K562 (cell line): ENCODE results near the gene CTPS1. TPM values are rescaled to one million over a fixed set of nuclear protein-coding genes. Genes with fewer than 3 reads are reported as not detected.

Source experiments
- ATAC-seq: fragments of 200-7000 bp; cut with Tn5 transposase; 3 replicates; pipeline ENCODE4 v1.9.1; 2020; ENCODE audit warnings: moderate library complexity
- BruUV-seq: library from RNA; stranded (reverse); fragments of 400-500 nt; replicated peaks from 2 replicates; lab custom pipeline; 2021; lab: Mats Ljungman, UMichigan
- CTCF ChIA-PET: fragments of 300-600 bp; formaldehyde crosslinking; extraction: SDS; loops from one replicate; lab custom pipeline; 2021; ENCODE audit warnings: low intra/inter-chr PET ratio; lab: Yijun Ruan, JAX
- POLR2A ChIA-PET: fragments of 300-600, 350-650 bp; sonication (Branson Sonifier 250); formaldehyde crosslinking; extraction: SDS; loops from one replicate; lab custom pipeline; 2021; ENCODE audit warnings: antibody characterized with exemption, inconsistent platforms; lab: Yijun Ruan, JAX
- DNase-seq, 4 experiments: peaks; one replicate each; pipeline versions ENCODE4 v3.0.0 to v3.0.0-alpha.2; 2011 to 2018; ENCODE audit warnings: low spot score in 3 of 4, mixed read lengths in 3 of 4; ENCODE audit errors: extremely low read depth in 1 of 4
- FAIRE-seq: peaks from 2 replicates; lab custom pipeline; 2011; peaks lifted over from hg19 to GRCh38; lab: Jason Lieb, UNC
- H2AFZ ChIP-seq: 2 replicates; pipeline ENCODE4 v1.6.0; 2011; ENCODE audit warnings: low read depth, low read length, control low read depth, inconsistent platforms
- H3K27ac ChIP-seq: fragments of 200-600 bp; 3 replicates; pipeline ENCODE4 v1.8.0; 2011; ENCODE audit warnings: low read depth, mild to moderate bottlenecking, control low read depth, inconsistent platforms, low read length, moderate library complexity, mixed read lengths; ENCODE audit errors: extremely low read depth
- H3K27me3 ChIP-seq, 2 experiments: fragments of 300-600 bp in 1 of 2; 2 replicates in 1 of 2; 3 replicates in 1 of 2; pipeline versions ENCODE4 v1.6.0 to v1.8.0; 2011; ENCODE audit warnings: inconsistent platforms in 2 of 2, low read length in 2 of 2, mild to moderate bottlenecking in 1 of 2, mixed read lengths in 1 of 2, moderate library complexity in 1 of 2; ENCODE audit not compliant: control insufficient read depth in 2 of 2, insufficient read depth in 2 of 2
- H3K36me3 ChIP-seq: fragments of 300-600 bp; 3 replicates; pipeline ENCODE4 v1.8.0; 2011; ENCODE audit warnings: mild to moderate bottlenecking, low read length, inconsistent platforms; ENCODE audit not compliant: control insufficient read depth, insufficient read depth
- H3K4me1 ChIP-seq, 2 experiments: fragments of 200-600 bp in 1 of 2; replicated peaks in 1 of 2; 2 replicates in 1 of 2; 3 replicates in 1 of 2; pipeline versions ENCODE4 v1.5.1 to v1.8.0; 2011; ENCODE audit warnings: inconsistent platforms in 2 of 2, low read length in 2 of 2, mild to moderate bottlenecking in 1 of 2, mixed read lengths in 1 of 2, moderate library complexity in 1 of 2; ENCODE audit not compliant: control insufficient read depth in 2 of 2, insufficient read depth in 2 of 2
- H3K4me2 ChIP-seq: 2 replicates; pipeline ENCODE4 v1.6.1; 2011; ENCODE audit warnings: low read length, control low read depth, inconsistent platforms, mixed read lengths; ENCODE audit not compliant: insufficient read depth
- H3K4me3 ChIP-seq: fragments of 200-600 bp; sonication (generic), shearing (Covaris generic); 2 replicates; pipeline ENCODE4 v1.5.1; 2016; ENCODE audit warnings: control low read depth, inconsistent platforms
- H3K79me2 ChIP-seq: fragments of 200-600 bp; 3 replicates; pipeline ENCODE4 v1.8.0; 2011; ENCODE audit warnings: low read length, inconsistent platforms; ENCODE audit not compliant: control insufficient read depth, insufficient read depth
- H3K9ac ChIP-seq, 2 experiments: 2 replicates each; pipeline versions ENCODE4 v1.6.0 to v1.6.1; 2011; ENCODE audit warnings: low read depth in 2 of 2, low read length in 2 of 2, control low read depth in 1 of 2, inconsistent platforms in 1 of 2, mild to moderate bottlenecking in 1 of 2, mixed read lengths in 1 of 2; ENCODE audit not compliant: insufficient read depth in 1 of 2
- H3K9me1 ChIP-seq: one replicate; pipeline ENCODE4 v1.6.0; 2011; ENCODE audit warnings: inconsistent platforms, mild to moderate bottlenecking, low read length, moderate library complexity; ENCODE audit not compliant: control insufficient read depth, insufficient read depth
- H3K9me3 ChIP-seq: replicated peaks from 2 replicates; pipeline ENCODE4 v1.5.1; 2011; ENCODE audit warnings: low read depth, low read length, inconsistent platforms; ENCODE audit not compliant: control insufficient read depth, insufficient read depth
- H4K20me1 ChIP-seq: replicated peaks from 2 replicates; pipeline ENCODE4 v1.6.1; 2011; ENCODE audit warnings: low read length, inconsistent platforms, mixed read lengths; ENCODE audit not compliant: control insufficient read depth, insufficient read depth
- FOS ChIP-seq: IDR thresholded peaks from 3 replicates; pipeline ENCODE4 v1.6.1; 2011; ENCODE audit not compliant: insufficient read length; ENCODE audit errors: extremely low read depth
- HLTF ChIP-seq: fragments of 450-650 bp; IDR thresholded peaks from 2 replicates; pipeline ENCODE4 v1.6.1; 2016
- HMG20A ChIP-seq: fragments of 450-650 bp; formaldehyde crosslinking; conservative IDR thresholded peaks from 2 replicates; pipeline ENCODE4 v1.4.0; 2020; ENCODE audit warnings: mild to moderate bottlenecking, mixed read lengths
- JUNB ChIP-seq: fragments of 450-650 bp; formaldehyde crosslinking; conservative IDR thresholded peaks from 2 replicates; pipeline ENCODE4 v1.4.0; 2020; ENCODE audit warnings: mild to moderate bottlenecking
- PHB2 ChIP-seq: fragments of 450-650 bp; IDR thresholded peaks from 2 replicates; pipeline ENCODE4 v1.6.1; 2017; ENCODE audit warnings: low read depth
- PTRF ChIP-seq: fragments of 450-650 bp; IDR thresholded peaks from 2 replicates; pipeline ENCODE4 v1.6.1; 2016; ENCODE audit warnings: mild to moderate bottlenecking, missing genetic modification characterization, missing compliant biosample characterization
- SREBF1 ChIP-seq: fragments of 150-350 bp; IDR thresholded peaks from 2 replicates; pipeline ENCODE4 v1.6.1; 2014; ENCODE audit warnings: antibody characterized with exemption, low read depth, low read length, borderline replicate concordance
- SRSF1 ChIP-seq: fragments of 200-400 bp; formaldehyde crosslinking; IDR thresholded peaks from 2 replicates; pipeline ENCODE4 v1.6.1; 2017; ENCODE audit warnings: mild to moderate bottlenecking, low read depth, low read length, moderate library complexity
- SRSF9 ChIP-seq: fragments of 200-400 bp; formaldehyde crosslinking; IDR thresholded peaks from 2 replicates; pipeline ENCODE4 v1.6.1; 2017; ENCODE audit warnings: low read depth, low read length, borderline replicate concordance
- U2AF2 ChIP-seq: fragments of 200-400 bp; formaldehyde crosslinking; optimal IDR thresholded peaks from 2 replicates; pipeline ENCODE3; 2017; ENCODE audit warnings: low read depth, mild to moderate bottlenecking, low read length
- YY1 ChIP-seq, 3 experiments: IDR thresholded peaks; 2 replicates each; pipeline ENCODE4 v1.6.1; 2011; ENCODE audit warnings: low read length in 2 of 3, mild to moderate bottlenecking in 2 of 3, moderate library complexity in 2 of 3, borderline replicate concordance in 1 of 3, control low read depth in 1 of 3, low read depth in 1 of 3; ENCODE audit not compliant: insufficient read depth in 3 of 3, insufficient replicate concordance in 2 of 3, control insufficient read depth in 1 of 3, insufficient read length in 1 of 3; ENCODE audit errors: extremely low read depth in 1 of 3
- ZNF408 ChIP-seq: fragments of 250-450 bp; sonication (Bioruptor Pico); IDR thresholded peaks from 2 replicates; pipeline ENCODE4 v1.4.0; 2020; ENCODE audit warnings: low read depth, mild to moderate bottlenecking, moderate library complexity
- WGBS: fragments of 100-300 bp; shearing (Covaris generic); methylation state at CpG from one replicate; pipeline ENCODE4 v1.1.6; 2016; ENCODE audit warnings: low coverage, mixed read lengths; ENCODE audit not compliant: insufficient coverage; ENCODE audit errors: missing lambda C conversion rate; 5-methylcytosine and 5-hydroxymethylcytosine counted together
- in situ Hi-C: fragments of 300-500 bp; cut with MboI; formaldehyde crosslinking; loops from 4 replicates; pipeline ENCODE4 v1.15.0; 2018; ENCODE audit warnings: inconsistent platforms, mixed read lengths
- intact Hi-C: fragments of 100-400 bp; cut with micrococcal nuclease; formaldehyde crosslinking; loops from 2 replicates; pipeline ENCODE4 v1.14.2; 2022
- polyA plus RNA-seq, 8 experiments: library from polyadenylated mRNA; depleted of rRNA in 4 of 8; stranded (reverse) in 5 of 8; unstranded in 3 of 8; fragments of >200 nt; fragmentation: Nextera tagmentation in 2 of 8; fragmentation: Illumina TruSeq in 1 of 8; extraction: Ambion mirVana in 2 of 8; extraction: Trizol in 1 of 8; gene quantifications; 2 replicates each; pipeline versions ENCODE4 v1.2.1 to v1.2.3, GENCODE V29; 2011 to 2014; ENCODE audit warnings: inconsistent platforms in 1 of 8, missing spikeins in 1 of 8
- total RNA-seq, 7 experiments: library from RNA; depleted of rRNA in 6 of 7; stranded (reverse); fragments of >200 nt in 6 of 7; fragmentation: Illumina TruSeq in 2 of 7; extraction: Trizol in 2 of 7; gene quantifications; 2 replicates each; pipeline versions ENCODE4 v1.2.1 to v1.2.3, GENCODE V29; 2011 to 2021; ENCODE audit warnings: low replicate concordance in 1 of 7
- TF ChIP-seq, protein P1 (sequence below): fragments of 450-650 bp; IDR thresholded peaks from 2 replicates; pipeline ENCODE4 v1.6.1; 2018; ENCODE audit warnings: mild to moderate bottlenecking, low read depth; ENCODE audit not compliant: partially characterized antibody
- TF ChIP-seq, protein P2 (sequence below): IDR thresholded peaks from 3 replicates; pipeline ENCODE4 v1.6.1; 2011; ENCODE audit warnings: borderline replicate concordance, mild to moderate bottlenecking; ENCODE audit not compliant: insufficient read length, insufficient read depth
- TF ChIP-seq, protein P3 (sequence below), 2 experiments: IDR thresholded peaks; 2 replicates each; pipeline ENCODE4 v1.6.1; 2012; ENCODE audit warnings: improper control_type of control experiment in 2 of 2, low read depth in 2 of 2, low read length in 2 of 2, borderline replicate concordance in 1 of 2

The CTPS1 gene
- total and polyA plus RNA-seq, 9 of the 15 experiments (the other 6 are each of a cell fraction or from before 2014, with no cell fraction given): 44.4 to 164 (median 87.7) TPM

DNA sequence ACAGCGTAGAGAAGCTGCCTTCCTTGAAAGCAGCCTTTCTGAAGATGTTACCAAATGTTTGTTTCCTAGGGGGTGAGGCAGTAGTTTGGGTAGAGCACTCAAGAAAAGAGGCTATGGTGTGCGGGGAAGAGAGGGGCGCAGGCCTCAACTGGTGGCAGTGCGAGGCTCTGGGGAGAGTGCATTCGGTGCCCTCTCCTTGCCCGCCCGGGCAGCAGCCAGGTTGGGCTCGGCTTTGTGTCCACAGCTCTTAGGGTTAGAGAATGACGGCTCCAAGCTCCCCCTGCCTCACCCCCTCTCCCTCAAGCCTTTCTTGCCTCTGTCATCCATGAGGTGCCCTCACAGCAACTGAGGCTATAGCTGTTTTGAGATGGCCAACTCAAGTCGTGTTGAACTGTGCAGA, 42.9 kb downstream of the CTPS1 start:
- Histone ChIP-seq H3K9me1 (peaks cover 4% of the 10 kb centered on the region), H3K36me3 (peaks cover 32% of the 10 kb centered on the region; the same call in 1 of the 3 replicates), H3K4me1 (peaks cover 0 to 19% of the 10 kb centered on the region in 2 experiments; a peak in 2 of 5 replicates), H4K20me1 (peaks cover 5% of the 10 kb centered on the region; the same call in 1 of the 2 replicates), H3K4me2 (no peak overlapping the region), H3K4me3 (no peak overlapping the region), H3K79me2 (no peaks in the 10 kb centered on the region), H2AFZ (no peak overlapping the region), H3K9me3 (no peaks in the 10 kb centered on the region), H3K27me3 (no peaks in the 10 kb centered on the region), H3K27ac (no peak overlapping the region), H3K9ac (no peak overlapping the region)
- intact Hi-C loops (no loop called here), in situ Hi-C loops (no loop called here)
- DNase-seq: no peak
- no TSS peak for BruUV-seq
- POLR2A ChIA-PET: interaction anchor here (0.6 to 2.3 kb wide), 8 partner anchors 9 to 634 kb away, joined by 3 to 9 read pairs (median 3); no protein-coding TSS in a partner anchor
- TF ChIP-seq ZNF408 (CRISPR knock-in tag): no peak
- no peak for TF ChIP-seq HLTF
- TF ChIP-seq YY1 (IDR thresholded peaks at IDR 0.05; ENCODE audit: borderline replicate concordance in 1 of 3, control insufficient read depth in 1 of 3, extremely low read depth in 1 of 3, insufficient read depth in 3 of 3, insufficient read length in 1 of 3, insufficient replicate concordance in 2 of 3, low read depth in 1 of 3, low read length in 2 of 3): no peak
- no peak for TF ChIP-seq SRSF9
- TF ChIP-seq SRSF1: no peak
- TF ChIP-seq, protein P1, sequence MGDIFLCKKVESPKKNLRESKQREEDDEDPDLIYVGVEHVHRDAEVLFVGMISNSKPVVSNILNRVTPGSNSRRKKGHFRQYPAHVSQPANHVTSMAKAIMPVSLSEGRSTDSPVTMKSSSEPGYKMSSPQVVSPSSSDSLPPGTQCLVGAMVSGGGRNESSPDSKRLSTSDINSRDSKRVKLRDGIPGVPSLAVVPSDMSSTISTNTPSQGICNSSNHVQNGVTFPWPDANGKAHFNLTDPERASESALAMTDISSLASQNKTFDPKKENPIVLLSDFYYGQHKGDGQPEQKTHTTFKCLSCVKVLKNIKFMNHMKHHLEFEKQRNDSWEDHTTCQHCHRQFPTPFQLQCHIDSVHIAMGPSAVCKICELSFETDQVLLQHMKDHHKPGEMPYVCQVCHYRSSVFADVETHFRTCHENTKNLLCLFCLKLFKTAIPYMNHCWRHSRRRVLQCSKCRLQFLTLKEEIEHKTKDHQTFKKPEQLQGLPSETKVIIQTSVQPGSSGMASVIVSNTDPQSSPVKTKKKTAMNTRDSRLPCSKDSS: no peak
- TF ChIP-seq, protein P2, sequence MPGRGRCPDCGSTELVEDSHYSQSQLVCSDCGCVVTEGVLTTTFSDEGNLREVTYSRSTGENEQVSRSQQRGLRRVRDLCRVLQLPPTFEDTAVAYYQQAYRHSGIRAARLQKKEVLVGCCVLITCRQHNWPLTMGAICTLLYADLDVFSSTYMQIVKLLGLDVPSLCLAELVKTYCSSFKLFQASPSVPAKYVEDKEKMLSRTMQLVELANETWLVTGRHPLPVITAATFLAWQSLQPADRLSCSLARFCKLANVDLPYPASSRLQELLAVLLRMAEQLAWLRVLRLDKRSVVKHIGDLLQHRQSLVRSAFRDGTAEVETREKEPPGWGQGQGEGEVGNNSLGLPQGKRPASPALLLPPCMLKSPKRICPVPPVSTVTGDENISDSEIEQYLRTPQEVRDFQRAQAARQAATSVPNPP: no peak
- no peak for TF ChIP-seq SREBF1
- no peak for TF ChIP-seq JUNB (CRISPR knock-in tag)
- TF ChIP-seq, protein P3, sequence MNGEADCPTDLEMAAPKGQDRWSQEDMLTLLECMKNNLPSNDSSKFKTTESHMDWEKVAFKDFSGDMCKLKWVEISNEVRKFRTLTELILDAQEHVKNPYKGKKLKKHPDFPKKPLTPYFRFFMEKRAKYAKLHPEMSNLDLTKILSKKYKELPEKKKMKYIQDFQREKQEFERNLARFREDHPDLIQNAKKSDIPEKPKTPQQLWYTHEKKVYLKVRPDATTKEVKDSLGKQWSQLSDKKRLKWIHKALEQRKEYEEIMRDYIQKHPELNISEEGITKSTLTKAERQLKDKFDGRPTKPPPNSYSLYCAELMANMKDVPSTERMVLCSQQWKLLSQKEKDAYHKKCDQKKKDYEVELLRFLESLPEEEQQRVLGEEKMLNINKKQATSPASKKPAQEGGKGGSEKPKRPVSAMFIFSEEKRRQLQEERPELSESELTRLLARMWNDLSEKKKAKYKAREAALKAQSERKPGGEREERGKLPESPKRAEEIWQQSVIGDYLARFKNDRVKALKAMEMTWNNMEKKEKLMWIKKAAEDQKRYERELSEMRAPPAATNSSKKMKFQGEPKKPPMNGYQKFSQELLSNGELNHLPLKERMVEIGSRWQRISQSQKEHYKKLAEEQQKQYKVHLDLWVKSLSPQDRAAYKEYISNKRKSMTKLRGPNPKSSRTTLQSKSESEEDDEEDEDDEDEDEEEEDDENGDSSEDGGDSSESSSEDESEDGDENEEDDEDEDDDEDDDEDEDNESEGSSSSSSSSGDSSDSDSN (IDR thresholded peaks at IDR 0.05; ENCODE audit: borderline replicate concordance in 1 of 2, low read depth in 2 of 2, low read length in 2 of 2): no peak
- TF ChIP-seq PTRF (tag): no peak
- no peak for TF ChIP-seq U2AF2
- TF ChIP-seq HMG20A (CRISPR knock-in tag): no peak
- TF ChIP-seq PHB2: no peak
- no peak for TF ChIP-seq FOS
- 85% methylated on average over 10 of the region's 10 CpGs for WGBS
- CTCF ChIA-PET: no interaction called here
- FAIRE-seq: no peak
- no peak for ATAC-seq
